ENCODE data around the gene F5.

The F5 gene

DNA sequence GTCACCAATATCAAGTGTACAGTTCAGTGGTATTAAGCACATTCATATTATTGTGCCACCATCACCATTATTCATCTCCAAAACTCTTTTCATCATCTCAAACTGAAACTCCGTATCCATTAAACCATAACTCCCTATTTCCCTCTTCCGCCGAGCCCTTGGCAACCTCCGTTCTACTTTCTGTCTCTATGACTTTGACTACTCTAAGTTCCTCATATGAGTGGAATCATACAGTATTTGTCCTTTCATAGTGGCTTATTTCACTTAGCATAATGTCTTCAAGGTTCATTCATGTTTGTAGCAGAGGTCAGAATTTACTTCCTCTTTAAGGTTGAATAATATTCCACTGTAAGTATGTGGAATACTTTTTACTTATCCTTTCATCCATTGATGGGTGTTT is 21.9 kb upstream of the F5 start:
- no peak overlapping the region for H3K4me3 ChIP-seq (replicated peaks in 1 of 2; ENCODE audit: low read depth in 2 of 2, low read length in 2 of 2)

DNA sequence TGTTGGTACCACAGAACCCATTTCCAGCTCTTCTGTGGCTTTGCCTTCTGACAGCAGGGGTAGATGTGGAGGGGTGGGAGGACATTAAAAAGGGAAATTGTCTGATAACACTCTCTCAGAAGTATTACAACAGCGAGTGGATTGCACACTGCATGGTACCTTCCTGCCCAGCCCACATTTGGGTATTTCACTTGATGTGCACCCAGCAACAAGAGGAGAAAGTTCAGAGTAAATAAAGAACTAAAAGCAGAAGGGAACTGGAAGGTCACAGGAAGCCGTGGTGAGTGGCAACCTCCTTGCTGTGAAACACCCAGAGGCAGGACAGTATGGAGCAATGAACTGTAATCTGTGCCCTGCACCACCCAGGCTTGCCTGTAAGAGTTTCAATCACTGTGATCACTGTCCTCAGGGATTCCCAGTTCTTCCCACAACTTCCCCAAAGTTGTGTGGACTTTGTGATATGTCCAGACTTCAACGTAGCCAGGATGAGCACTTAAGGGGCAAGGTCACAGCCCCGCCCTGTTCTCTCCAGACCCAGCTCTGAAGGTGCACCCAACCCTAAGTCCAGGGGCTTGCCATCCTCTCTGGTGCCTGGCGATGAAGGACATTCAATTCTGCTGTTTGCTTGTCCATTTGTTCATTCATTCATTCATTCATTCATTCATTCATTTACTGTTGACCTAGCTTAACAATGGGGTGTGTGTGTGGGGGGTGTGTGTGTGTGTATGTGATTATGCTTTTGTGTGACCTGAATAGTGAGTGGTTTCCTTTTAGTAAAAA is 18.7 kb upstream of the F5 start:
- TF ChIP-seq, protein P1, sequence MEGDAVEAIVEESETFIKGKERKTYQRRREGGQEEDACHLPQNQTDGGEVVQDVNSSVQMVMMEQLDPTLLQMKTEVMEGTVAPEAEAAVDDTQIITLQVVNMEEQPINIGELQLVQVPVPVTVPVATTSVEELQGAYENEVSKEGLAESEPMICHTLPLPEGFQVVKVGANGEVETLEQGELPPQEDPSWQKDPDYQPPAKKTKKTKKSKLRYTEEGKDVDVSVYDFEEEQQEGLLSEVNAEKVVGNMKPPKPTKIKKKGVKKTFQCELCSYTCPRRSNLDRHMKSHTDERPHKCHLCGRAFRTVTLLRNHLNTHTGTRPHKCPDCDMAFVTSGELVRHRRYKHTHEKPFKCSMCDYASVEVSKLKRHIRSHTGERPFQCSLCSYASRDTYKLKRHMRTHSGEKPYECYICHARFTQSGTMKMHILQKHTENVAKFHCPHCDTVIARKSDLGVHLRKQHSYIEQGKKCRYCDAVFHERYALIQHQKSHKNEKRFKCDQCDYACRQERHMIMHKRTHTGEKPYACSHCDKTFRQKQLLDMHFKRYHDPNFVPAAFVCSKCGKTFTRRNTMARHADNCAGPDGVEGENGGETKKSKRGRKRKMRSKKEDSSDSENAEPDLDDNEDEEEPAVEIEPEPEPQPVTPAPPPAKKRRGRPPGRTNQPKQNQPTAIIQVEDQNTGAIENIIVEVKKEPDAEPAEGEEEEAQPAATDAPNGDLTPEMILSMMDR (IDR thresholded peaks at IDR 0.05; ENCODE audit: low read depth, low read length), result no peak
- H3K4me3 ChIP-seq (replicated peaks in 1 of 2; ENCODE audit: low read depth in 2 of 2, low read length in 2 of 2), result no peak overlapping the region
- no peak for DNase-seq (ENCODE audit: low read depth in 2 of 2)

More for the DNA sequence above, 21.9 kb upstream of the F5 start:
- DNase-seq (ENCODE audit: low read depth in 2 of 2), result no peak
- TF ChIP-seq, protein P1 (IDR thresholded peaks at IDR 0.05; ENCODE audit: low read depth, low read length), result no peak

DNA sequence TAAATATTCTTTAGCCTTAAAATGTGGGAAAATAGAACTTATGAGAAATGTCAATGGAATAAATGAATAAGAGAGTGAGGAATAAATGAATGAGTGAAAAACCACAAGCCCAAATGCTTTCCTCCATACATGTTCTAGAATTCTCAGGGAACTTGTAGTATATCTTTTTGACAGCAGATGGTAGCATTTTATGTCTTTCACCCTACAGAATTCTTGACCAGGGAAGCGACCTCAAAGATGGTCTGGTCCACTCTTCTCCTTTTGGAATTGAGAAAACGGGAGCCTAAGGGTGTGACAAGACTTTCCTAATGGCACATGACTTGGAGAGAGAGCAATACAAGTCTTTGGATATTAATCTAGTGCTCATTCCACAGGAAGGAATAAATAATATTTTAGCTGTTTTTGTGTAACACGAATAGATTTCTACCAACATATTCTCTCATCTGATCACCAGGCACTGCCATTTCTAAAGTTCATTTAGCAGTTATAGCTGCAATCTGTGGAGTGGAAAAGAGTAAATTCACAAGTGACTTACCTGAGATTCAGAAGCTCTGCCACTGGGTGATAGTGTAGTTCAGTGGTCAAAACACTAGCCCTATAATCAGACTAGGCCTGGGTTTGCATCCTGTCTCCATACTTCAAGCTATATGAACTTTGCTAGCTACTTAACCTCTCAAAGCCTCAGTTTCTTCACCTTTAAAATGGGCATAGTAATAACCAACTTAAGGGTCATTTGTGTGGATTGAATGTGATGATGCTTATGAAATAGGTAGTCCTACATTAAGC is 15.0 kb upstream of the F5 start:
- TF ChIP-seq, protein P1 (IDR thresholded peaks at IDR 0.05; ENCODE audit: low read depth, low read length), result peak; percentile 26
- no peak overlapping the region for H3K4me3 ChIP-seq (replicated peaks in 1 of 2; ENCODE audit: low read depth in 2 of 2, low read length in 2 of 2)
- peak; percentile 57 to 58 for DNase-seq (ENCODE audit: low read depth in 2 of 2)

DNA sequence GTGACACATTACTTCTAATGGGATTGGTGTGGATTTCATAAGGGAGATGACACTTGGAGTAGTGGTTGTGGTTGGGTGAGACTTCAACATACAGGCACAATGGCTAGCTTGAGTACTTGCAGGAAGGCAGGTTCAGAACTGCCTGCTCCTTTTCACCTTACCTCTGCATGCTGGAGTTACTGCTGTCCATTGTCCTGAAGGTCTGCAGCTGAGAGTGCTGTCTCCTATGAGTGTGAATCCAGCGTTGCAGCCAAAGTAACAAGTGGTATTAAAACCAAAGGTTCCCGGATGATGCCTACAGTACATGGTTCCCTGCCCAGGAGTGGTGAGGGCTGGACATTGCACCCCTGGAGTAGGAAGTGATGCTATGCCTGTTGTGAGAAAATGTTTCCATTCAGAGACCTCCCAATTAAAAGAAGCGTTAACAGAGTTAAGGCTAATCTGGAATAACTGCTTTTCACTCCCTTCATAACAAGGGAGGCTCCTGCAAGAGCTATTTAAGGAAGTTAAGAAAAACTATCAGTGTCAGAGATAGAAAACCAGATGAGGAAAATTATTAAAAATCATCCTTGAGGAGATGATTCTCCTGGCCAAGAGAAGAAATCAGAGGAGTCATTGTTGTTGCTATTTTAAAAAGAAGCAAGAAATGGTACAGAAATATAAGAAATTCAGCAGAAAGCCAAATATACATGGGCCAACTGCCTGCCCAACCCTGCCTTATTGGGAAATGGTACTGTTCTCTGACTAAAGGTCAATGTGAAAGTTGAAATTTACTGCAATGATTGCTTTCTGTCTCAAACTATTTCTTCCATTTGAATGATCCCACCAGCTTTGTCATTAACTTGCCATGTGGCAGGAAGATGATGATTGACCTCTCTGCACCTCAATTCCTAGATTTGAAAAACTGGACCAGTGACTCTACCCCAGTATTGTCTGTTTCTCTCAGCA is 9.8 kb upstream of the F5 start:
- TF ChIP-seq, protein P1 (IDR thresholded peaks at IDR 0.05; ENCODE audit: low read depth, low read length), result no peak
- H3K4me3 ChIP-seq (replicated peaks in 1 of 2; ENCODE audit: low read depth in 2 of 2, low read length in 2 of 2), result no peak overlapping the region
- peak; percentile 41 to 47 for DNase-seq (ENCODE audit: low read depth in 2 of 2)

DNA sequence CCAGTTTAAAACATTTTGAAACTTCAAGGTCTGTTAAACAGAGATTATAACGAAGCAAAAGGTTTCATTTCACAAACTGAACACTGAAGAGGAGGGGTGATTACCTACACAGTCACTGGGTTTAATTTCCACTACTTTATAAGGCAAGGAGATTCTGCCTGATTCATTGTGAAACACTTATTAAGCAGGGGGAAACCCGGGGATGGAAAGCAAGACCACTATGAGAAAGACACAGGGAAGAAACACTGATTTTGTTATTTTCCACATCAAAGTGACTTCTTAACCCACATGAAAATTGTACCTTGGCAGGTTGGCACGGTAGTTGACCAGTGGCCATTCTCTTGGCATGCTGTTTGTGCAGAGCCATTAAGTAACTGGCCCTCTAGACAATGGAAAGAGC is 8.1 kb upstream of the F5 start:
- H3K4me3 ChIP-seq (replicated peaks in 1 of 2; ENCODE audit: low read depth in 2 of 2, low read length in 2 of 2), result no peak overlapping the region
- TF ChIP-seq, protein P1 (IDR thresholded peaks at IDR 0.05; ENCODE audit: low read depth, low read length), result no peak
- DNase-seq (ENCODE audit: low read depth in 2 of 2), result no peak

DNA sequence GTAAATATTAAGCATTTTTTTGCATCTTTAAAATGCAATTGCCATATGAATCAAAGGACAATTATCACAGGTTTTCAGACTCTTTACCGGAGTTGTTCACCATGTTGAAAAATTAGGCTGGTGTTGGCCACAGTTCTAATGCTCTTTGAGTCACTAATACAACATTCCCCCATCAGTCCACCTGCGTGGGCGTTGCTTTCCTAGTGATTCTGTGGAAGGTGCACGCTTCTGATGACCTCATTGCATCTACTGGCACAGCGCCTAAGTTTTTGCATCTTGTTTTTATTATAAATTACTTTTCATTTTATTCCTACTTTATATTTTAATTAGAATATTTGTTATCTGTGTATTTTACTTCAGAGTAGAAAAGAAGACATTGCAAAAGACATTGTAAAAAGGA is 4.7 kb upstream of the F5 start:
- H3K4me3 ChIP-seq (replicated peaks in 1 of 2; ENCODE audit: low read depth in 2 of 2, low read length in 2 of 2), result no peak overlapping the region
- DNase-seq (ENCODE audit: low read depth in 2 of 2), result no peak
- TF ChIP-seq, protein P1 (IDR thresholded peaks at IDR 0.05; ENCODE audit: low read depth, low read length), result no peak
